NCI-H146 treated with DMSO at 0.1 percent for 48 hours (cell line): Measurements from ENCODE around the gene ERFE.
A peak's percentile ranks its signal among the peaks of the same experiment; 100 is the strongest.

Source experiments
- DNase-seq: peaks from one replicate; lab custom pipeline; 2025; ENCODE audit not compliant: unreplicated experiment; lab: John Stamatoyannopoulos, UW

Gene ERFE

GRCh38 chr2:238139196-238140039 is 19.4 kb upstream of the ERFE start:
- DNase-seq: no peak

GRCh38 chr2:238140040-238140439 is 18.7 kb upstream of the ERFE start:
- DNase-seq: no peak

- DNase-seq: no peak
Measured at GRCh38 chr2:238140721-238141540, 17.8 kb upstream of the ERFE start.

GRCh38 chr2:238141541-238142318 is 17.0 kb upstream of the ERFE start:
- no peak for DNase-seq

GRCh38 chr2:238142382-238143205 is 16.2 kb upstream of the ERFE start:
- DNase-seq: no peak

- DNase-seq: no peak
Measured at GRCh38 chr2:238143239-238143951, 15.4 kb upstream of the ERFE start.

DNA sequence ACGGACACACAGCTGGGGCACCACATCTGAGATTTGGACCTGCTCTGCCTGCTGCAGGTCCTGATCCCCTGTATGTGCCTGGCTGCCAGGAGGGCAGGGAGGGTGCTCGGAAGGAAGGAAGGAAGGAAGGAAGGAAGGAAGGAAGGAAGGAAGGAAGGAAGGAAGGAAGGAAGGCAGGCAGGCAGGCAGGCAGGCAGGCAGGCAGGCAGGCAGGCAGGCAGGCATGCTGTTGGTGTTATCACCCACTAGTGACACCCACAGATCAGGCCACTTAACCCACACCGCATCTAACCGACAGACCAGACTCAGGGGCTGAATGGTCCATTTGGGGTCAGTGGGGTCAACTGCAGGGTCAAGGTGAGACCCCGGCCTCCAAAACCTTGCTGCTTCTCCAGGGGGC is 14.5 kb upstream of the ERFE start:
- DNase-seq: no peak

GRCh38 chr2:238145046-238145445 is 13.7 kb upstream of the ERFE start:
- no peak for DNase-seq

DNA sequence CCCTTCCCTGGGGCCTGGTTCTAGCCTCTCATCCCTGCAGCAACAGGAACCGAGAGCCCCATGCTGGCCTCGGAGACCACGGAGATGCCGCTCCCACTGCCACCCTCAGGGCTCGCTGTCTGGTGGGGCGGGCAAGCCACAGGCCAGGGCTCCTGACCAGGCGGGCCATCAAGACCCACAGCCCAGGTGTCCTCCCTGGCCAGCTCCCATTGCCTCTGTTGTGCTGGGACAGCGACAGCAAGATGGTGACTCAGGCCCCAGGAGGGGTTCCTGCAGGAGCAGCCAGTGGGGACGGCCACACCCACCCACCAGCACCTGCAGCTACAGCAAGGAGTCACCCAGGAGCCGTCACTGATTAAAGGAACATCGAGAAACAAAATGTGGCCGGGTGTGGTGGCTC is 12.9 kb upstream of the ERFE start:
- DNase-seq: no peak

GRCh38 chr2:238146884-238147544 is 11.8 kb upstream of the ERFE start:
- DNase-seq: no peak

DNA sequence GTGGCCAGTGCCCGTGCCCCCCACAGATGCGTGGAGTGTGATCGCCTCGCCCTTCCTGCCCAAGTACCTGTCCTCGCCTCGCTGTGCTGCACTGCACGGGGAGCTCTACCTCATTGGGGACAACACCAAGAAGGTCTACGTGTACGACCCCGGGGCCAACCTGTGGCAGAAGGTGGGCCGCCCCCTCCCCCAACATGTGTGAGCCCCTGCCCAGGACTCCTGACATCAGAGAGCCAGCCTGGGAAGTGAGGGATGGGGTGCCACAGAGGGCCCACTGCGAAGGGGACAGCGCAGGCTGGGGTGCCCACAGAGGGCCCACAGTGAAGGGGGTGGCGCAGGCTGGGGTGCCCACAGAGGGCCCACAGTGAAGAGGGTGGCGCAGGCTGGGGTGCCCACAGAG is 9.8 kb upstream of the ERFE start:
- no peak for DNase-seq

GRCh38 chr2:238149841-238150572 is 8.8 kb upstream of the ERFE start:
- peak; percentile 11 for DNase-seq

DNA sequence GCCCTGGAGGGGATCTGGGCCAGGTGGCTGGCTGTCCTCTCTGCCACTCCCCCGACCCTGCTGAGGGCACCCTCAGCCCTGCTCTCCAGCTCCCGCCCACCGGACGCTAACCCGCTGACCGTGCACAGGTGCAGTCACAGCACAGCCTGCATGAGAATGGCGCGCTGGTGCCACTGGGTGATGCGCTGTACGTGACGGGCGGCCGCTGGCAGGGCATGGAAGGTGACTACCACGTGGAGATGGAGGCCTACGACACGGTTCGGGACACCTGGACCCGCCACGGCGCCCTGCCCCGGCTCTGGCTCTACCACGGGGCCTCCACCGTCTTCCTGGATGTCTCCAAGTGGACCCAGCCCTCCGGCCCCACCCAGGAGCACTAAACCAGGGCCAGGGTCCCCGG is 8.1 kb upstream of the ERFE start:
- DNase-seq: no peak

GRCh38 chr2:238151205-238151604 is 7.6 kb upstream of the ERFE start:
- no peak for DNase-seq

- DNase-seq: no peak
Measured at GRCh38 chr2:238151628-238152235, 7.0 kb upstream of the ERFE start.

DNA sequence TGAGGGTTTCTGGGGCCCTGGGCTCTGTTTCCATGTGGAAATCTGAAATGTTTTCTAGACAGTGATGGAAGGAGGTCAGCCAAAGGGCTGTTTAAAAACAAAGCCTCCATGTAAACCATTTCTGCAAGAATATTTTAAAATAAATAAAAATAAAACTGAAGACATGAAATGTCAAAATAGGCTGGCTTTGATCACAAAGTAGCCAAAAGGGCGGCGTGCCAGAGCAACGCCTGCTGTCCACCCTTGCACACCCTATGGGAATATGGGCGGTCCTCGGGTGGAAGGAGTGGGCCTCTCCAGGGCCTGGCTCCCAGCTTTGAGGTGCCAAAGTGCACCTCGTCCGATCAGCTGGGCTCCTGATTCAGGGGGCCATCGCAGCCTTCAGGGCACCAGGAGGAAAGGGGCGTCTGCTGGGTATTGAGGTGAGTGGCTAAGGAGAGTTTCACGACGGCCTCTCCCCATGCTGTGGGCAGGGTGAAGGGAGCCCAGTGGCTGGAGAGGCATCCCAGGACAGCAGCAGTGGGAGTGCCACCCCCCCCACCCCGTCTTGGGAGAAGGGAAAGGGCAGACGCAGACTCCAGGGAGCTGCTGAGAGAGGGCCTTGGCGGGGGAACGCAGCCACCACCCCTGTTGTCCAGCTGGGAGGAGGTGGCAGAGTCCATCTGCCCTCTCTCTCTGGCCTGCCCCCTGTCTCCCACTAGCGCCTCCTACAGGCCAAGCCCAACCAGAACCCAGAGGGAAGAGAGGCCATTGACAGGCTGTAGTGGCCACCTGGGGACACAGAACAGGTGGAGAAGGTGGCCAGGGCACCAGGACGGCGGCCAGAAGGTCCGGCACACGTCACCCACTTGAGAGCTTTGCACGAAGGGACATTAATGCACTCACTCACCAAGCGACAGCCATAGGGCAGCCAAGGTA is 5.7 kb upstream of the ERFE start:
- DNase-seq: no peak

DNA sequence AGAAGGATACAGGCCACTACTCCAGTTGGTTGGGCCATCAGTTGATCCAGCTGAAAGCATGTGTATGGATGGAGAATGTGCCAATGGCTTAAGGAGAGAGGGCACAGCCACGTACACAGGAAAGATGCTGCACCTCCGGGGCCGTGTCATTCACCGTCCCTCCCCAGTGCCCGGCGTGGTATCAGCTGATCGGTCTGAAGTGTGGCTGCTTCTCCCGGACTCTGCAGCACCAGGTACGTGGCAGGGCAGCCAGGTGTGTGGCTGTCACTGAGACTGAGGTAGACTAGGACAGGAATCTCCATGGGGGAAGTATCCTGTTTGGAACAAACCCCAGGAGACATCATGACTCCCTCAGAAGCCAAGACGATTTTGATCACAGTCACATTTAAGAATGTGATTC is 4.2 kb upstream of the ERFE start:
- DNase-seq: no peak
